Activated T-cell treated with anti-CD3 and anti-CD28 coated beads for 48 hours (primary cell): ENCODE data around the gene BRPF3.
"Not testable (repeated sequence)": the region's sequence is repeated elsewhere in the genome, so short reads cannot be mapped to it uniquely, and the experiment has no call there.

ENCODE experiments used
- DNase-seq: peaks from one replicate; pipeline ENCODE4 v3.0.0-alpha.2; 2020; ENCODE audit warnings: low read depth

Gene BRPF3

GRCh38 chr6:36200998-36201596 lies 4.6 kb downstream of the BRPF3 start:
- DNase-seq: no peak

- no peak for DNase-seq
Observed at GRCh38 chr6:36201612-36202011, 5.1 kb downstream of the BRPF3 start.

GRCh38 chr6:36202101-36202500 lies 5.6 kb downstream of the BRPF3 start:
- no peak for DNase-seq

DNA sequence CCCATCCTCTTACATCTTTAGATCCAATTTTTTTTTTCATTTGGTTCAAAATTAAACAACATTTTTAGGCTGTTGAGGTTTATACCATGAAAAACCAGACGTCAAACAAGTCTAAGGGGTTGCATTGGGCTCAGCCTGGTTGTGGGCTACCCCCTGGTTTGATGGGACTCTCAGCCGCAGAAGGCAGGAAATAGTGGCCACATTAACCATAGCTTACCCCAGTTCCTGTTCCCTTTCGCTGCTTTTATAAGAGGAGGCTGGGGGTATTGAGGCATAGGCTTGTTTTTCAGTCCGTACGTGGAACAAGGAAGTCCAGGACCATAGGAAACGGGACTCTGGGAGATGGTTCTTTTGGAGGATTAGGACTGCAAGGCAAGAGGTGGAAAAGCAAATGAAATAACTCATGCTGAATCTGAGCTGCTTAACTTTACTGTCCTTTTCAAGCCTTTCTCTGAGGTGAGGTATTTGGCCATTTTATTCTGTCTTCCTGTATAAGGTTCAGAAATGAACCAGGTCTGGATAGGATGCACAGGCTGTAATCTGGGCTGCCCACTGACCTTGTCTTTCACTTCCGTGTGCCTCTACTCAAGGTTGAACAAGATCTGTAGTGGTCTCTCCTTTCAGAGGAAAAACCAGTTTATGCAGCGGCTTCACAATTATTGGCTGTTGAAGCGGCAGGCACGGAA lies 7.7 kb downstream of the BRPF3 start:
- DNase-seq: no peak

DNA sequence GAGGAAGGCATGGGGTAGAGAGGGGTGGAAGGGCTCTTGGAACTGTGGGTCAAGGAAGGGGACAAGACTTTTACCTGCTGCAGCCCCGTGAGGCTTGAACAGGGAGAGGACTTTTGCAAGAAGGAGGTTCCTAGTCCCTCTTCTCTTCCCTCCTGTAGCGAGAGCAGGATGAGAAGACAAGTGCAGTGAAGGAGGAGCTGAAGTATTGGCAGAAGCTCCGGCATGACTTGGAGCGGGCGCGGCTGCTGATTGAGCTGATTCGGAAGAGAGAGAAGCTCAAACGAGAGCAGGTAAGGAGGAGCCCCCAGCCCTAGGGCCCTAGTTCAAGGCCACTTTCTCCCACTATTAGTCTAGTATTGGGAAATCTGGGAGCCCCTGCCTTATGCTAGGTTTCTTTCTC lies 10.6 kb downstream of the BRPF3 start:
- no peak for DNase-seq

DNA sequence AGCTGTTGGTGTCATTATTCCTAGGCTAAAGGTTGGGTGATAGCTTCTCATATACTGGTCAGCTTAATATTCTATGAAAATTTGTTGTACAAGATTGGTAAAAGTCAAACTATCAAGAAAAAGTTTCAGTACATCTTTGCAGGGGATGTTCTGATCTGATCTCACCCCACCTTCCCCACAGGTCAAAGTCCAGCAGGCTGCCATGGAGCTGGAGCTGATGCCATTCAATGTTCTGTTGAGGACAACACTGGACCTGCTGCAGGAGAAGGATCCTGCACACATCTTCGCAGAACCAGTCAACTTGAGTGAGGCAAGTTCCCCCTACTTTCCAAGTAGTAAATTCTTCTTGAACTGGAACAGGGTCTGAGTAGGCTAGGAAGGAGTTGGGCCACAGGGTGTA lies 13.1 kb downstream of the BRPF3 start:
- DNase-seq: no peak

DNA sequence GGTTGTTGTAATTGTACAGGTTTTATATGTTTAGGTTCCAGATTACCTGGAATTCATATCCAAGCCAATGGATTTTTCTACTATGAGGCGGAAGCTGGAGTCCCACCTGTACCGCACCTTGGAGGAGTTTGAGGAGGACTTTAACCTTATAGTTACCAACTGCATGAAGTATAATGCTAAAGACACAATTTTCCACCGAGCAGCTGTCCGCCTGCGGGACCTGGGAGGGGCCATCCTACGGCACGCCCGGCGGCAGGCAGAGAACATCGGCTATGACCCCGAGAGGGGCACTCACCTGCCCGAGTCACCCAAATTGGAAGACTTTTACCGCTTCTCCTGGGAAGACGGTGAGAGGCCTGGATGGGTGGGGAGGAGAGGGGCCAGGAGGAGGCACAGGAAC lies 13.6 kb downstream of the BRPF3 start:
- DNase-seq: no peak

DNA sequence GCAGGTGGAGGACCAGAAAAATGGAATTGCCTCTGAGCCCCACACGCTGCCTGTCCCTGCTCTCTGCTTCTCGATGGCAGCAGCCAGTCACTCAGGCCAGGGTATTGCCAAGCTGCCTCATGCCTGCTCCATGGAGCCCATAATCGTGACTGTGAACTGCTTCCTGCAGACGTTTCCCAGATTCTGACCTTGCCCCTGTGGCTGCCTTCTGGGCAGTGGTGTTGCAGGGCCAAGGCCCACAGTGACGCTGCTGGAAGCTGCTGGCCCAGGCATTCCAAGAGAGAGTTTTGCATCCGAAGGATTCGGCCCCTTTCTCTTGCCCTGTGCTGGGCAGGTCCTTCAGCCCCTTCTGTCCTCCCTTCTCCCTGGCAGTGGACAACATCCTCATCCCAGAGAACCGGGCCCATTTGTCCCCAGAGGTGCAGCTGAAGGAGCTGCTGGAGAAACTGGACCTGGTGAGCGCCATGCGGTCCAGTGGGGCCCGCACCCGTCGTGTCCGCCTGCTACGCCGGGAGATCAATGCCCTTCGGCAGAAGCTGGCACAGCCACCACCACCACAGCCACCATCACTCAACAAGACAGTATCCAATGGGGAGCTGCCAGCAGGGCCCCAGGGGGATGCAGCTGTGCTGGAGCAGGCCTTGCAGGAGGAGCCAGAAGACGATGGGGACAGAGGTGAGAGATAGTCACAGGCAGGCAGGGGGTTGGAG lies 14.5 kb downstream of the BRPF3 start:
- DNase-seq: no peak

- DNase-seq: no peak
Observed at GRCh38 chr6:36216559-36216958, 20.0 kb downstream of the BRPF3 start.

- no peak for DNase-seq
Observed at GRCh38 chr6:36217188-36217587, 20.6 kb downstream of the BRPF3 start.

DNA sequence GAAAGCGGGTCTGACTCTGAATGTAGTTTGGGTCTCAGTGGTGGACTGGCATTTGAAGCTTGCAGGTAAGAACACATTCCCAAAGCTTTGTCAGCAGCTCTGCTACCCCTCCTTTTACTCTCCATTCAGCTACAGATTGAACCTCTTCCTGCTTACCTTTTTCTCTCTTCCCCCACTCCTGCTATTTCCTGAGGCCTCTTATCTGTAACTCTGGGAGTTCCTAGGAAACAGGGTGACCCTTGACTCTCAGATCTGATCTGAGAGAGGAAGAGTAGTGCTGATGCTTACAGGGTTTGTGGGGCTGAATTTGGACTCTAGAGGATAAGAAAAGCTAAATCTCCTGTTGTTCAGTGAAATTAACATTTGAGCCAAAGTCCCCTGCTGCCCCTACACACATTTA lies 21.4 kb downstream of the BRPF3 start:
- DNase-seq: no peak

DNA sequence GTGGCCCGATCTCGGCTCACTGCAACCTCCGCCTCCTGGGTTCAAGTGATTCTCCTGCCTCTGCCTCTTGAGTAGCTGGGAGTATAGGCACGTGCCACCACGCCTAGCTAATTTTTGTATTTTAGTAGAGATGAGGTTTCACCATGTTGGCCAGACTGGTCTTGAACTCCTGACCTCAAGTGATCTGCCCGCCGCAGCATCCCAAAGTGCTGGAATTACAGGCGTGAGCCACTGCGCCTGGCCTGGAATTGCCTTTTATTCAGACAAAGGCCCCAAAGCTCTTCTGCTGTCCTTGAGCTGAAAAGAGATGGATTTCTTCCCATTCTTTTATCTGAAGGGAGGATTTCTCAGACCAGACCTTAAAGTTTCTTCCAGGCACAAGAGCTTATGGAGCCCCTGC lies 22.0 kb downstream of the BRPF3 start:
- not testable (repeated sequence) for DNase-seq

GRCh38 chr6:36219081-36219480 lies 22.5 kb downstream of the BRPF3 start:
- DNase-seq: no peak

DNA sequence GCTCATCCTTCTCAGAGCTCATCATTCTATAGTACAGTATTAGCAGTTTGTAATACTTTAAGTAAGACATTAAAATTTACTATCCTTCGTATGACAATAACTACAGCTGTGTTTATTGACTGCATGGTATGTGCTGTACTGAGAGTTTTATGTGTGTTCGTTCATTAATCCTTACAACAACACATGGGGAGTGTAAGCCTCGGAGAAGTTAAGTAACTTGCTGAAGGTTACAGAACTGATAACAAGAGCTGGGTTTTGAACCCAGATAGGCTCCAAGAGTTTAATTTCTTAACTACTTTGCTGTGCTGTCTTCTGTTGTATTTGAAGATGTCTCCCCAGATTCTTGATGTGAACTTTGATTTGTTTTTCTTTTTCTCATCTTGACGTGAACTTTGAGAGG lies 23.7 kb downstream of the BRPF3 start:
- no peak for DNase-seq

- DNase-seq: no peak
Observed at GRCh38 chr6:36221674-36222073, 25.1 kb downstream of the BRPF3 start.

DNA sequence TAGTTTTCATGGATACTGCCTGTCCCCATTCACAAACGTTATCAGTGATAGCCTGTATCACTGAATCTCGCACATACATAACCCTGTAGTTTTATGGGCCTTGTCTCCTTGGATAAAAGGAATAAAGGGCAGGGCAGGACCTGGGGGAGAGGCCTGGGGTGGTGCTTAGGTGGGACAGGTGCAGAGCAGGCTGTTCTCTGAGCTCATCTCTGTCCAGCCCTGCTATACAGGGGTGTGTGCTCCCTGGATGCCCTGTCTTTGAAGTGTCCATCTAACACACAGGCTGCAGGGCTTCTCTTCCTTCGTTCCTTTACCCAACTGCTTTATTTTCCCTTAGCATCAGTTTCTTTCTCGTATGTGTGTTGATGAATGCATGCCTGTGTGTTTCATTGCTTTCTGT lies 26.4 kb downstream of the BRPF3 start:
- no peak for DNase-seq

DNA sequence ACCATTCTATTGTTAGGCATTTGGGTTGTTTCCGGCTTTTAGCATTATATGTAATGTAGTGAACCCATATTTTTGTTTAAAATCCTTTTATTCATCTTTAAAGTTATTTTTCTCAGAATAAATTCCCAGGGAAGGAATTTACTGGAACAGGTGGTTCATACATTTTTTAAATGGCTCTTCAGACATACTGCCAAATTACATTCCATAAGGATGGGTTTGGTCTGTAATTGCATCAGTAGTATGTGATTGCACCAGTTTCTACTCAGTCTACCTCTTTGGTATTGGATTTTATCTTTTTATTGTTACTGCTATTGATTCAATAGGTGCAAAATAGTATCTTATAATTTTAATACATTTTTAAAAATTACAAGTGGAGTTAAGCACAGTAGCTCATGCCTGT lies 27.2 kb downstream of the BRPF3 start:
- DNase-seq: no peak

GRCh38 chr6:36224918-36225461 lies 28.4 kb downstream of the BRPF3 start:
- no peak for DNase-seq

- no peak for DNase-seq
Observed at GRCh38 chr6:36226438-36227047, 30.0 kb downstream of the BRPF3 start.

DNA sequence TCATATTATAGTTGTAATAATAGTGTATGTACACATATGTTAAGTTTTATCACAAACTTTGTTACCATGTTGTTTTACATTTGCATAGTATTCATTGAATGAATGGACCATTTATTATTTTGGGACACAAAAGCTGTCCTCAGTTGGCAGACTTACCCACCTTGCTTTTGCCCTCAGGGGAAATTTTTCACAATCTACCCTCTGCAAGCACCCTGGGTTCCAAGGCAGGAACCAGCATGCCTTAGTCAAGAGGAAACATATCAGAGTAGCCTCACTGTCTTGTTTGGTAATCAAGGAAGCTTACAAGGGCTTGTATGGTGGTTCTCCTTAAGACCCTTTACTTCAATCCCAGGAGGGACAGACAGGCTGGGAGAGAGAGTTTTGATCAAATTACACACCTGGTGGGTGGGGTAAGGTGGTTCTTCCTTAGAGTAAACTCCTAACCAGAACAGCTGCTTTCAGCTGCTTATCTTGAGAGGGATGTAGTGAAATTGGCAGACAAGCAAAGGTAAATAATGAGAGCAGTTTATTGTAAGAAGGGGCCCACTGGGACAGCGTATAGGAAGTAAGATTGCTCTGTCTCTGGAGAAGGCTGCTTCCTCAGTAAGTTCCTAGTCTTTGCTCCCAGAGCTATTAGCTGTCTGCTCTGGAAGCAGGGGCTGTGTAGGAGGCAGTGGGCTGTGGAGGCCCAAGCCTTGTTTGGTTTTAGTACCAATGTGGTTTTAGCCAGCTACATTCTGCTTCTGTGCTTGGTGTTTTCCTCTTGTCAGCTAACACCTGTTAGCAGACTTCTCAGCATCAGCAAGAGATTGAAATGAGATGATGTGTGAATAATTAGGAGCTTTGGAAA lies 31.1 kb downstream of the BRPF3 start:
- no peak for DNase-seq

GRCh38 chr6:36229223-36229622 lies 32.7 kb downstream of the BRPF3 start:
- no peak for DNase-seq

GRCh38 chr6:36230371-36230770 lies 33.8 kb downstream of the BRPF3 start:
- no peak for DNase-seq
